HEK293 (cell line): Measurements from ENCODE around the gene IQSEC1.

Source experiments
- SALL2 ChIP-seq: fragments of 450-650 bp; formaldehyde crosslinking; IDR thresholded peaks from 2 replicates; pipeline ENCODE4 v1.5.0; 2017; ENCODE audit warnings: missing biosample characterization, mild to moderate bottlenecking, missing genetic modification characterization, borderline replicate concordance
- SCRT1 ChIP-seq: fragments of 450-650 bp; formaldehyde crosslinking; IDR thresholded peaks from 2 replicates; pipeline ENCODE4 v1.5.1; 2016; ENCODE audit warnings: missing biosample characterization, missing genetic modification characterization, borderline replicate concordance
- ZNF175 ChIP-seq: fragments of 450-650 bp; formaldehyde crosslinking; IDR thresholded peaks from 2 replicates; pipeline ENCODE4 v1.5.1; 2016; ENCODE audit warnings: missing biosample characterization, missing genetic modification characterization
- ZNF202 ChIP-seq: fragments of 450-650 bp; formaldehyde crosslinking; IDR thresholded peaks from 2 replicates; pipeline ENCODE4 v1.5.1; 2016; ENCODE audit warnings: missing biosample characterization, missing genetic modification characterization, borderline replicate concordance
- ZNF76 ChIP-seq: fragments of 450-650 bp; formaldehyde crosslinking; IDR thresholded peaks from 2 replicates; pipeline ENCODE4; 2016; ENCODE audit warnings: low read depth, missing biosample characterization, missing genetic modification characterization, borderline replicate concordance
- ZNF791 ChIP-seq: fragments of 450-650 bp; formaldehyde crosslinking; IDR thresholded peaks from 2 replicates; pipeline ENCODE4 v1.5.1; 2016; ENCODE audit warnings: missing biosample characterization, missing genetic modification characterization
- ZNF830 ChIP-seq: fragments of 450-650 bp; IDR thresholded peaks from 2 replicates; pipeline ENCODE4 v1.5.0; 2018; ENCODE audit warnings: missing biosample characterization, missing genetic modification characterization, low read depth, mild to moderate bottlenecking, moderate library complexity
- ZNF837 ChIP-seq: fragments of 450-650 bp; formaldehyde crosslinking; IDR thresholded peaks from 2 replicates; pipeline ENCODE4 v1.5.1; 2016; ENCODE audit warnings: missing biosample characterization, missing genetic modification characterization
- TF ChIP-seq, protein P1 (sequence below): fragments of 450-650 bp; formaldehyde crosslinking; IDR thresholded peaks from 2 replicates; pipeline ENCODE4 v1.5.1; 2016; ENCODE audit warnings: missing biosample characterization, missing genetic modification characterization
- TF ChIP-seq, protein P2 (sequence below): fragments of 450-650 bp; formaldehyde crosslinking; IDR thresholded peaks from 2 replicates; pipeline ENCODE4 v1.5.1; 2016; ENCODE audit warnings: missing biosample characterization, missing genetic modification characterization
- TF ChIP-seq, protein P3 (sequence below): fragments of 450-650 bp; formaldehyde crosslinking; IDR thresholded peaks from 2 replicates; pipeline ENCODE4 v1.5.1; 2016; ENCODE audit warnings: missing biosample characterization, missing genetic modification characterization
- TF ChIP-seq, protein P4 (sequence below): fragments of 450-650 bp; formaldehyde crosslinking; IDR thresholded peaks from 2 replicates; pipeline ENCODE4 v1.5.1; 2016; ENCODE audit warnings: missing biosample characterization, missing genetic modification characterization, low read depth

DNA sequence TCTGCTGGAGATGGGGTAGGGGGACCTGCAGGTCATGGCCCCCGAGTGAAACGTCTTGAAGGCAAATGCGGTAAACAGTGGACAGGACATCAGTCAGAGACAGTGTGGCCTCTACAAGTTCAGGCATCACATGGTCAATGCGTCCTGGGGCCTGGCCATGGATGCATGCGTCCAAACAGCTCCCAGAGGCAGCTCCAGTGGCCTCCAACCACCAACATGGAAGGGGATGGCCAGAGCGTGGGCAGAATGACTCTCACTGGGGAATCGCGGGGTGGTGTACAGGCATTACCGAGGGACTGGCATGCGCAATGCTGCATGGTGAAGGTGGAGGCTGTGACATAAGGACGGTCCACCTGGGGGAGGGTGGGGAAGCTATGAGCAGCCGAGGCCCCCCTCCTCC lies 35.6 kb upstream of the IQSEC1 start:
- TF ChIP-seq, protein P1, sequence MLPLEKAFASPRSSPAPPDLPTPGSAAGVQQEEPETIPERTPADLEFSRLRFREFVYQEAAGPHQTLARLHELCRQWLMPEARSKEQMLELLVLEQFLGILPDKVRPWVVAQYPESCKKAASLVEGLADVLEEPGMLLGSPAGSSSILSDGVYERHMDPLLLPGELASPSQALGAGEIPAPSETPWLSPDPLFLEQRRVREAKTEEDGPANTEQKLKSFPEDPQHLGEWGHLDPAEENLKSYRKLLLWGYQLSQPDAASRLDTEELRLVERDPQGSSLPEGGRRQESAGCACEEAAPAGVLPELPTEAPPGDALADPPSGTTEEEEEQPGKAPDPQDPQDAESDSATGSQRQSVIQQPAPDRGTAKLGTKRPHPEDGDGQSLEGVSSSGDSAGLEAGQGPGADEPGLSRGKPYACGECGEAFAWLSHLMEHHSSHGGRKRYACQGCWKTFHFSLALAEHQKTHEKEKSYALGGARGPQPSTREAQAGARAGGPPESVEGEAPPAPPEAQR (tag by site-specific recombination): no peak
- TF ChIP-seq ZNF837 (tag by site-specific recombination) (no peak), ZNF76 (tag by site-specific recombination) (no peak), SALL2 (tag by site-specific recombination) (no peak), ZNF830 (tag by site-specific recombination) (no peak), ZNF175 (tag by site-specific recombination) (no peak), ZNF202 (tag by site-specific recombination) (no peak), ZNF791 (tag by site-specific recombination) (no peak), SCRT1 (no peak)
- TF ChIP-seq, protein P2, sequence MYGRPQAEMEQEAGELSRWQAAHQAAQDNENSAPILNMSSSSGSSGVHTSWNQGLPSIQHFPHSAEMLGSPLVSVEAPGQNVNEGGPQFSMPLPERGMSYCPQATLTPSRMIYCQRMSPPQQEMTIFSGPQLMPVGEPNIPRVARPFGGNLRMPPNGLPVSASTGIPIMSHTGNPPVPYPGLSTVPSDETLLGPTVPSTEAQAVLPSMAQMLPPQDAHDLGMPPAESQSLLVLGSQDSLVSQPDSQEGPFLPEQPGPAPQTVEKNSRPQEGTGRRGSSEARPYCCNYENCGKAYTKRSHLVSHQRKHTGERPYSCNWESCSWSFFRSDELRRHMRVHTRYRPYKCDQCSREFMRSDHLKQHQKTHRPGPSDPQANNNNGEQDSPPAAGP: no peak
- TF ChIP-seq, protein P3, sequence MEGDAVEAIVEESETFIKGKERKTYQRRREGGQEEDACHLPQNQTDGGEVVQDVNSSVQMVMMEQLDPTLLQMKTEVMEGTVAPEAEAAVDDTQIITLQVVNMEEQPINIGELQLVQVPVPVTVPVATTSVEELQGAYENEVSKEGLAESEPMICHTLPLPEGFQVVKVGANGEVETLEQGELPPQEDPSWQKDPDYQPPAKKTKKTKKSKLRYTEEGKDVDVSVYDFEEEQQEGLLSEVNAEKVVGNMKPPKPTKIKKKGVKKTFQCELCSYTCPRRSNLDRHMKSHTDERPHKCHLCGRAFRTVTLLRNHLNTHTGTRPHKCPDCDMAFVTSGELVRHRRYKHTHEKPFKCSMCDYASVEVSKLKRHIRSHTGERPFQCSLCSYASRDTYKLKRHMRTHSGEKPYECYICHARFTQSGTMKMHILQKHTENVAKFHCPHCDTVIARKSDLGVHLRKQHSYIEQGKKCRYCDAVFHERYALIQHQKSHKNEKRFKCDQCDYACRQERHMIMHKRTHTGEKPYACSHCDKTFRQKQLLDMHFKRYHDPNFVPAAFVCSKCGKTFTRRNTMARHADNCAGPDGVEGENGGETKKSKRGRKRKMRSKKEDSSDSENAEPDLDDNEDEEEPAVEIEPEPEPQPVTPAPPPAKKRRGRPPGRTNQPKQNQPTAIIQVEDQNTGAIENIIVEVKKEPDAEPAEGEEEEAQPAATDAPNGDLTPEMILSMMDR (tag by site-specific recombination): no peak
- TF ChIP-seq, protein P4, sequence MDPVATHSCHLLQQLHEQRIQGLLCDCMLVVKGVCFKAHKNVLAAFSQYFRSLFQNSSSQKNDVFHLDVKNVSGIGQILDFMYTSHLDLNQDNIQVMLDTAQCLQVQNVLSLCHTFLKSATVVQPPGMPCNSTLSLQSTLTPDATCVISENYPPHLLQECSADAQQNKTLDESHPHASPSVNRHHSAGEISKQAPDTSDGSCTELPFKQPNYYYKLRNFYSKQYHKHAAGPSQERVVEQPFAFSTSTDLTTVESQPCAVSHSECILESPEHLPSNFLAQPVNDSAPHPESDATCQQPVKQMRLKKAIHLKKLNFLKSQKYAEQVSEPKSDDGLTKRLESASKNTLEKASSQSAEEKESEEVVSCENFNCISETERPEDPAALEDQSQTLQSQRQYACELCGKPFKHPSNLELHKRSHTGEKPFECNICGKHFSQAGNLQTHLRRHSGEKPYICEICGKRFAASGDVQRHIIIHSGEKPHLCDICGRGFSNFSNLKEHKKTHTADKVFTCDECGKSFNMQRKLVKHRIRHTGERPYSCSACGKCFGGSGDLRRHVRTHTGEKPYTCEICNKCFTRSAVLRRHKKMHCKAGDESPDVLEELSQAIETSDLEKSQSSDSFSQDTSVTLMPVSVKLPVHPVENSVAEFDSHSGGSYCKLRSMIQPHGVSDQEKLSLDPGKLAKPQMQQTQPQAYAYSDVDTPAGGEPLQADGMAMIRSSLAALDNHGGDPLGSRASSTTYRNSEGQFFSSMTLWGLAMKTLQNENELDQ: no peak
